Natural killer cell (primary cell): ENCODE data around the gene ERVFRD-1. TPM values are rescaled to one million over a fixed set of nuclear protein-coding genes. Genes with fewer than 3 reads are reported as not detected.
A peak's percentile ranks its signal among the peaks of the same experiment; 100 is the strongest.
"Not testable (repeated sequence)": the region's sequence is repeated elsewhere in the genome, so short reads cannot be mapped to it uniquely, and the experiment has no call there.

Source experiments
- ATAC-seq, 3 donors: fragments of 150-1000 bp in 2 of 3; fragments of 200-7000 bp in 1 of 3; cut with Tn5 transposase; 1 replicate in 1 of 3; 2 replicates in 2 of 3; pipeline ENCODE4 v1.10.0; 2021; ENCODE audit warnings: mild to moderate bottlenecking in 2 of 3, moderate library complexity in 2 of 3
- DNase-seq, 2 donors: peaks; one replicate each; pipeline versions ENCODE4 v3.0.0 to v3.0.0-alpha.2; 2013 to 2021; ENCODE audit warnings: mixed read lengths in 1 of 2
- H3K27ac ChIP-seq: one replicate; pipeline ENCODE4 v1.5.1; 2013; ENCODE audit warnings: mild to moderate bottlenecking, low read length
- H3K27me3 ChIP-seq: one replicate; pipeline ENCODE4 v1.6.1; 2013; ENCODE audit warnings: low read length; ENCODE audit not compliant: control insufficient read depth, insufficient read depth
- H3K36me3 ChIP-seq: one replicate; pipeline ENCODE4 v1.6.1; 2013; ENCODE audit warnings: low read length; ENCODE audit not compliant: control insufficient read depth, insufficient read depth
- H3K4me1 ChIP-seq: one replicate; pipeline ENCODE4 v1.6.1; 2013; ENCODE audit warnings: low read length; ENCODE audit not compliant: control insufficient read depth, insufficient read depth
- H3K4me3 ChIP-seq: one replicate; pipeline ENCODE4 v1.5.1; 2013; ENCODE audit warnings: low read length
- H3K9me3 ChIP-seq: one replicate; pipeline ENCODE4 v1.6.1; 2013; ENCODE audit warnings: low read length; ENCODE audit not compliant: control insufficient read depth, insufficient read depth
- H3K27ac Mint-ChIP-seq, 2 donors: one replicate each; pipeline ENCODE4 v1.8.0; 2022; ENCODE audit warnings: mild to moderate bottlenecking in 2 of 2, mixed read lengths in 2 of 2, moderate library complexity in 1 of 2
- H3K27me3 Mint-ChIP-seq, 2 donors: one replicate each; pipeline ENCODE4 v1.8.0; 2022; ENCODE audit warnings: low read depth in 2 of 2, mixed read lengths in 2 of 2
- H3K36me3 Mint-ChIP-seq: one replicate; pipeline ENCODE4 v1.8.0; 2022; ENCODE audit warnings: mixed read lengths
- H3K4me1 Mint-ChIP-seq, 2 donors: one replicate each; pipeline ENCODE4 v1.8.0; 2022; ENCODE audit warnings: mixed read lengths in 2 of 2
- H3K4me3 Mint-ChIP-seq: one replicate; pipeline ENCODE4 v1.8.0; 2022; ENCODE audit warnings: mild to moderate bottlenecking, moderate library complexity, mixed read lengths
- H3K9me3 Mint-ChIP-seq, 2 donors: one replicate each; pipeline ENCODE4 v1.8.0; 2022; ENCODE audit warnings: mixed read lengths in 2 of 2
- WGBS: methylation state at CpG from one replicate; pipeline ENCODE4 v1.1.7; 2013; ENCODE audit warnings: missing lambda C conversion rate; ENCODE audit not compliant: insufficient coverage; 5-methylcytosine and 5-hydroxymethylcytosine counted together
- intact Hi-C: fragments of 100-400 bp; cut with micrococcal nuclease; formaldehyde crosslinking; loops from one replicate; pipeline ENCODE4 v1.14.2; 2022
- total RNA-seq, 4 donors: library from RNA; stranded (reverse); fragments of 120-200 nt in 1 of 4; gene quantifications; one replicate each; pipeline versions ENCODE4 v1.2.3 to v1.2.4, GENCODE V29; 2013 to 2022
- TF ChIP-seq, protein P1 (sequence below): fragments of 200-600 bp; IDR thresholded peaks from one replicate; pipeline ENCODE4 v1.8.0; 2022; ENCODE audit warnings: antibody characterized with exemption

Gene ERVFRD-1
- total RNA-seq, 3 donors from 2014 or later (not counting 1 experiment from before 2014, with no cell fraction given), result not detected

DNA sequence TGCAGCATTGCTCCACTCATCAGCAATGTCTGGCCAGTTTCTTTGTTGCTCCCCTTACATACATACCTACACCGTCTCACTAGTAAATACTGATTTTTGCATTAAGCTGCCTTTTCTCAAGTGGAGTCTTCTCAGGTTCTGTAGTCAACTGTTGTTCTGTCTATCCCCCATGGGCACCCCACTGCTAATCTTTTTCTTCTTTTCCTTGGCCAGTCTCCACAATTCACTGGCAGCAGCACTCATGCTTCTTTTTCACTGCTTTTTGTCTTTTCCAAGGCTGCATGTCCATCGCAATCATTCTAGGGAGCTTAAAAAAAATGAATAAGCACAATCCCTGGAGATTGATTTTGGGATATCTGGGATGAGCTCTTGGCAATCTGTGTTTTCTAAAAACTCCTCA, 10.3 kb upstream of the ERVFRD-1 start:
- intact Hi-C loops, result no loop called here
- Histone ChIP-seq H3K27ac (no peak overlapping the region), H3K4me3 (no peak overlapping the region), H3K36me3 (no peaks in the 10 kb centered on the region), H3K4me1 (no peaks in the 10 kb centered on the region), H3K27me3 (no peaks in the 10 kb centered on the region), H3K9me3 (no peaks in the 10 kb centered on the region)
- 94% methylated on average over 2 of the region's 2 CpGs for WGBS
- Mint-ChIP-seq H3K27ac (peak overlapping the region in 1 of 2 donors; percentile 1), H3K27me3 (no peaks in the 10 kb centered on the region), H3K9me3 (no peaks in the 10 kb centered on the region), H3K4me1 (peaks cover 11 to 38% of the 10 kb centered on the region in 2 donors), H3K36me3 (no peaks in the 10 kb centered on the region), H3K4me3 (no peak overlapping the region)
- DNase-seq, result no peak
- TF ChIP-seq, protein P1, sequence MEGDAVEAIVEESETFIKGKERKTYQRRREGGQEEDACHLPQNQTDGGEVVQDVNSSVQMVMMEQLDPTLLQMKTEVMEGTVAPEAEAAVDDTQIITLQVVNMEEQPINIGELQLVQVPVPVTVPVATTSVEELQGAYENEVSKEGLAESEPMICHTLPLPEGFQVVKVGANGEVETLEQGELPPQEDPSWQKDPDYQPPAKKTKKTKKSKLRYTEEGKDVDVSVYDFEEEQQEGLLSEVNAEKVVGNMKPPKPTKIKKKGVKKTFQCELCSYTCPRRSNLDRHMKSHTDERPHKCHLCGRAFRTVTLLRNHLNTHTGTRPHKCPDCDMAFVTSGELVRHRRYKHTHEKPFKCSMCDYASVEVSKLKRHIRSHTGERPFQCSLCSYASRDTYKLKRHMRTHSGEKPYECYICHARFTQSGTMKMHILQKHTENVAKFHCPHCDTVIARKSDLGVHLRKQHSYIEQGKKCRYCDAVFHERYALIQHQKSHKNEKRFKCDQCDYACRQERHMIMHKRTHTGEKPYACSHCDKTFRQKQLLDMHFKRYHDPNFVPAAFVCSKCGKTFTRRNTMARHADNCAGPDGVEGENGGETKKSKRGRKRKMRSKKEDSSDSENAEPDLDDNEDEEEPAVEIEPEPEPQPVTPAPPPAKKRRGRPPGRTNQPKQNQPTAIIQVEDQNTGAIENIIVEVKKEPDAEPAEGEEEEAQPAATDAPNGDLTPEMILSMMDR, result no peak
- ATAC-seq, result no peak

DNA sequence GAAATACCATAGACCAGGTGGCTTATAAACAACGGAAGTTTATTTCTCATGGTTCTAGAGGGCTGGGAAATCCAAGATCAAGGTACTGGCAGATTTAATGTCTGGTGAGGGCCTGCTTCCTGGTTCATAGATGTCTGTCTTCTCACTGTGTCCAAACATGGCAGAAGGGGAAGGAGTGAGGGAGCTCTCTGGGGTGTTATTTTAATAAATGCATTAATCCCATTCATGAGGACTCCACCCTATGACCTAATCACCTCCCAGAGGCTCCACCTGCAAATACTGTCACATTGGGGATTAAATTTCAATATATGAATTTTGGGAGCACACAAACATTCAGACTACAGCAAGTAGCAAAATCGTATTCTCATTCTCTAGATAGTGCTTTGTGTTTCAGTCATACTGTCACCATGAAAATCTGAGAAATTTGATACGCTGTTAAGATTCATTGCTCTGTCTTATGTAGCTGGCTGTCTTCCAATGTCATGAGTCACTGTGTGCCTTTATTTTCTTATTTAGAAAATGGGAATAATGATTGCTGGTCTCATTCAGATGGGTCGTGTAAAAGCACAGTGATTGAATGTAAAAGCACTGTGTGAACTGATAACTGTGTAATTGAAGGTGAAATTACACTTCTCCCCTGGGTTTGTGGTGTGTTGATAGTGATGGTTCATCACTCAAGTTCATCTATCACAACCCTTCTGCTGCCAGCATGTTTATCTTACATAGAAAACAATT, 8.9 kb upstream of the ERVFRD-1 start:
- no peaks in the 10 kb centered on the region for H3K36me3 Mint-ChIP-seq
- ATAC-seq, result no peak
- H3K4me3 Mint-ChIP-seq, result no peak overlapping the region
- H3K9me3 Mint-ChIP-seq, result no peaks in the 10 kb centered on the region
- Histone ChIP-seq H3K27ac (no peak overlapping the region), H3K4me3 (no peak overlapping the region), H3K9me3 (no peaks in the 10 kb centered on the region), H3K36me3 (no peaks in the 10 kb centered on the region), H3K27me3 (no peaks in the 10 kb centered on the region), H3K4me1 (no peaks in the 10 kb centered on the region)
- 99% methylated on average over 4 of the region's 4 CpGs for WGBS
- intact Hi-C loops, result no loop called here
- H3K4me1 Mint-ChIP-seq, result peaks cover 11 to 34% of the 10 kb centered on the region in 2 donors
- TF ChIP-seq, protein P1, result no peak
- H3K27ac Mint-ChIP-seq, result no peak overlapping the region
- DNase-seq, result no peak
- H3K27me3 Mint-ChIP-seq, result no peaks in the 10 kb centered on the region

DNA sequence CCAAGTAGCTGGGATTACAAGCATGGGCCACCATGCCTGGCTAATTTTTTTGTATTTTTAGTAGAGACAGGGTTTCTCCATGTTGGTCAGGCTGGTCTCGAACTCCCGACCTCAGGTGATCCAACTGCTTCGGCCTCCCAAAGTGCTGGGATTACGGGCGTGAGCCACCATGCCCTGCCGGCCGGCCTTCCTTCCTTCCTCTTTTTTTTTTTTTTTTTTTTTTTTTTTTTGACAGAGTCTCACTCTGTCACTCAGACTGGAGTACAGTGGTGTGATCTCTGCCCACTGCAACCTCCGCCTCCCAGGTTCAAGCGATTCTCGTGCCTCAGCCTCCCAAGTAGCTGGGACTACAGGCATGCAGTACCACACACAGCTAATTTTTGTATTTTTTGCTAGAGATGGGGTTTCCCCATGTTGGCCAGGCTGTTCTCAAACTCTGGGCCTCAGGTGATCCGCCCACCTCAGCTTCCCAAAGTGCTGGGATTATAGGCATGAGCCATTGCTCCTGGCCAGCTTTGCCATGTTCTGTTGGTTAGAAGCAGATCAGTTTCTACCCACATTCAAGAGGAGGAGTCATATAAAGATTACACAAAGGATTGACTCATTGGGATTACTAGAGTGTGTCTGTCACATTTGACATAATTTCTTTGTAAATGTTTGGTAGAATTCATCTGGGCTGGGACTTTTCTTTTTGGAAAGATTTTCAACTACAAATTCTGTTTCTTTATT, 4.4 kb upstream of the ERVFRD-1 start:
- H3K27ac ChIP-seq, DNase-seq, H3K27me3 ChIP-seq, H3K27me3 Mint-ChIP-seq, H3K36me3 Mint-ChIP-seq, ATAC-seq, H3K4me3 ChIP-seq, H3K36me3 ChIP-seq, intact Hi-C loops, H3K9me3 ChIP-seq, H3K4me3 Mint-ChIP-seq, H3K9me3 Mint-ChIP-seq: not testable (repeated sequence)
- WGBS, result 82% methylated on average over 11 of the region's 11 CpGs
- Mint-ChIP-seq H3K27ac (peak overlapping the region in 1 of 2 donors; percentile 34), H3K4me1 (peaks cover 22 to 31% of the 10 kb centered on the region in 2 donors)
- peaks cover 10% of the 10 kb centered on the region for H3K4me1 ChIP-seq

DNA sequence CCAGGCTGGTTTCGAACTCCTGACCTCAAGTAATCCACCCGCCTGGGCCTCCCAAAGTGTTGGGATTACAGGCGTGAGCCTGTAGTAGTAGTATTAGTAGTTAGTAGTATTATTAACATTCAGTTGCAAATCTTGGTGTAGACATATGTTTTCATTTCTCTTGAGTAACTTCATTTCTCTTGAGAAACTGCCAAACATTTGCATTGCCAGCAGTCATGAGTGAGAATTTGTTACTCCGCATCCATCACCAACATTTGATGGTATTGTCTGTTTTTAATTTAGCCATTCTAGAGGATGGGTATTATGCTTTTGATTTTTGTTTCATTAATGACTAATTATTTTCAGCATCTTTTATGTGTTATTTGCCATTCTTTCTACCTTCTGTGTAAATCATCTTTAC, 1.5 kb upstream of the ERVFRD-1 start:
- Histone ChIP-seq H3K27ac (no peak overlapping the region), H3K4me3 (no peak overlapping the region), H3K9me3 (no peaks in the 10 kb centered on the region), H3K27me3 (no peaks in the 10 kb centered on the region), H3K36me3 (no peaks in the 10 kb centered on the region), H3K4me1 (peaks cover 10% of the 10 kb centered on the region)
- no peak overlapping the region for H3K27ac Mint-ChIP-seq
- TF ChIP-seq, protein P1, result no peak
- H3K4me3 Mint-ChIP-seq, result no peak overlapping the region
- no peak for DNase-seq
- H3K9me3 Mint-ChIP-seq, result no peaks in the 10 kb centered on the region
- peaks cover 24 to 30% of the 10 kb centered on the region in 2 donors for H3K4me1 Mint-ChIP-seq
- 97% methylated on average over 3 of the region's 4 CpGs for WGBS
- H3K36me3 Mint-ChIP-seq, result no peaks in the 10 kb centered on the region
- intact Hi-C loops, result no loop called here
- no peak for ATAC-seq
- H3K27me3 Mint-ChIP-seq, result no peaks in the 10 kb centered on the region
